KG1 (cell line): ENCODE results near the gene C1QTNF9.
"Not testable (repeated sequence)": the region's sequence is repeated elsewhere in the genome, so short reads cannot be mapped to it uniquely, and the experiment has no call there.

Source experiments
- DNase-seq: peaks from one replicate; lab custom pipeline; 2025; lab: John Stamatoyannopoulos, UW

Gene C1QTNF9

DNA sequence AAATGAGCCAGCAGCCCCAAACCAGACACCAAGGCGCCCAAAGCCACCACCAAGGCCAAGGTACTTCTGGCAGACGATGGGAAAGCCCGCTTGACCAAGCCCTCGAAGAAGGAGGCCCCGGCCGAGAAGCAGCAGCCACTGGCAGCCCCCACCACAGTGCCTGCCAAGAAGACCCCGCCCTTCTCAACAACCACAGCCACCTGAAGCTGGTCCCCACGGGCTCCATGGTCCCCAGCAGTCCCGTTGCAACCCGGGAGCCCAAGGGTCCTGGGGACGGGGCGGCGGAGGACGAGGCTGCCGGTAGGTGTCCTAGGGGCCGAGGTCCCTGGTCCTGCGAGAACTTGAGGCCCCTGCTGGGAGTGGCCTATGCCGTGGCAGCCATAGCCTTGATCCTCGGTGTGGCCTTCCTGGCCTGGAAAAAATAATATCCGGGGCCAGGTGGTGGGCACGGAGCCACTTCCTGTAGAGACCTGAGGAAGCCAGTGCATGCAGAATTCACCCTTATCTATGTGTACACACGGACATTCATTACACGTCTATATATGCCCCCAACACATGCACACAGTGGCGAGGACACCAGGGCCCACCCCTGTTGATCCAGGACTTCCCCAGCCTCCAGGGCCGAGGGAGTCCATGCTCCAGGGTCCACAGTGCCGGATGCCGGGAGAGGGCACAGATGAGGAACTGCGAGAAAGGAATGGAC lies 13.8 kb downstream of the C1QTNF9 start:
- DNase-seq, result no peak

GRCh38 chr13:24323739-24324075 lies 14.3 kb downstream of the C1QTNF9 start:
- no peak for DNase-seq

DNA sequence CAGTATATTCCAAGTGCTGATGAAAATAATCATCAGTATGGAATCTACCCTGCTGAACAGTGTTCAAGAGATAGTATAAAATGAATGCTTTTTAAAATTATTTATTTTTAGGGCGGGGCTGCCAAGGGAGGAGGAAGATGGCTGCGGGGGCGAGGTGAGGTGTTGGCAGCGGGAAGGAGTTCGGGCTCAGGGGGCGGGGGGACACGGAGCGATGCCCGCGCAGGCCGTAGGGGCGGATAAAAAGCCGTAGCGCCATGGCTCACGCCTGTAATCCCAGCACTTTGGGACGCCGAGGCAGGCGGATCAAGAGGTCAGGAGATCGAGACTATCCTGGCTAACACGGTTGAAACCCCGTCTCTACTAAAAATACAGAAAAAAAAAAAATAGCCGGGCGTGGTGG lies 18.2 kb downstream of the C1QTNF9 start:
- DNase-seq, result not testable (repeated sequence)

- DNase-seq, result no peak
These were observed 18.8 kb downstream of the C1QTNF9 start for GRCh38 chr13:24328145-24328544.

- DNase-seq, result no peak
These were observed 29.3 kb downstream of the C1QTNF9 start for GRCh38 chr13:24338721-24339120.

- DNase-seq, result no peak
These were observed 30.7 kb downstream of the C1QTNF9 start for GRCh38 chr13:24339937-24340607.

- no peak for DNase-seq
These were observed 31.2 kb downstream of the C1QTNF9 start for GRCh38 chr13:24340608-24340955.

- DNase-seq, result no peak
These were observed 32.1 kb downstream of the C1QTNF9 start for GRCh38 chr13:24341439-24341838.

- DNase-seq, result no peak
These were observed 39.0 kb downstream of the C1QTNF9 start for GRCh38 chr13:24348385-24348784.

- DNase-seq, result no peak
These were observed 39.6 kb downstream of the C1QTNF9 start for GRCh38 chr13:24348797-24349515.

DNA sequence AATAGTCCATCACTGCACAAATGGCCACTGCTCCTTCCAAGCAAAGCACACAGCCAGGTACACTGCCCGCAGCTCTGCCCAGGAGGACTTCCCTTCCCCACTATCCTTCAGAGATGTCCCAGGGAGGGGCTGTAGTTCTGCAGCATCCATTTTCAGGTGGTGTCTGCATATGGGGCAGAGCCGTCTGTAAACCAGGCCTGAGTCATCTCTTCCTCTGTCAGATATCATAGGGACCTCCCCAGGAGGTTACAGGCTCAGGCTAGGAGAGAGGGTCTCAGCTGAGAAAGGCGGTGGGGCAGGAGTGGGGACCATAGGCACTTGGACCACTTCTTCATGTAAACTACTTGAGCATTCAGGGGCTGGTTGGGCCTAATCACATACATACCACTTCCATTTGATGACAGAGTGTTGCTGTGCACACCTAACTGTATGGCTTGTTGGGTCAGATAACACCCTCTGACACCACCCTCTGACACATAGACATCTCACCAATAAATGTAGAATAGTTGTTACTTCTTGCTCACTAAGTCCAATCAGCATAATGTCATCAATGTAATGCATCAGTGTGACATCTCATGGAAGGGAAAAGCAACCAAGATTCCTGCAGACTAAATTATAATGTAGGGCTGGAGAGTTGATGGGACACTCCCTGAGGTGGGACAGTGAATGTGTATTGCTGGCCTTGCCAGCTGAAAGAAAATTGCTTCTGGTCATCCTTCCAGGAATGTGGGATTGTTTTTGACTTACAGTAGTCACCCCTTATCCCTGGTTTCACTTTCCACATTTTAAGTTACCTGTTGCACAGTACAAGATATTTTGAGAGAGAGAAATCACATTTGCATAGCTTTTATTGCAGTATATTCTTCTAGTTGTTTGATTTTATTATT lies 40.6 kb downstream of the C1QTNF9 start:
- DNase-seq, result not testable (repeated sequence)

DNA sequence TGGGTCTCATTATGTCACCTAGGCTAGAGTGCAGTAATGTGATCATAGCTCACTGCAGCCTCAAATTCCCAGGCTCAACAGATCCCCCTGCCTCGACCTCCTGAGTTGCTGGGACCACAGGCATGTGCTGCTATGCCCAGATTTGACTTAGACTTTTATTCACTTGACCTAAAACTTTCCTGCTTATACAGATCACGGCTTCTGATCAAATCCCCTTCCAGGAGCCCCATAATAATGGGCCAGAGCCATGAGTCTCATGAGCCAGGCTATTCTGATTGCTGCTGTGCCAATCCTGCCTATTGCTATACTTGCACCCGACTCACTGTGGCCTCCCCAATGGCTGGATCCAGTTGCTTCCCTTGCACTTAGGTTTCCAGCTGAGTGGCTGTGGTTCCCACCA lies 42.0 kb downstream of the C1QTNF9 start:
- no peak for DNase-seq

DNA sequence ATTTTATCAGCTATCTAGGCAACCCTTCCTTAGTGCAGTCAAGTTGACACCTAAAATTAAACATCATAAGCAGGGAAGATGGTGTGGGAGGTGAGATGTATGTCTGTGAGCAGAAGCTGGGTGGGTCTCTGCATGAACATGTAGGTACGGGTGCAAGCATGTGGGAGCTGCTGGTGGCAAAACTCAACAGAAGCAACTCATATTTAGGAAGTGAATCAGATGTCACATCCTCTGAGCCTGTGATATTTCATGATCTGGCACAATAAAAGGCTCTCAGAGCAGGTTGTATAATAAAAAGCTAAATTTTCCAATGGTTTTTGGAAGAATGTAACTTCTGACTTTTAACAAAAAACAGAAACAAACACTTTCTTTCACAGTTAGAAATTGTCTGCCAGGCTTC lies 44.4 kb downstream of the C1QTNF9 start:
- DNase-seq, result no peak

DNA sequence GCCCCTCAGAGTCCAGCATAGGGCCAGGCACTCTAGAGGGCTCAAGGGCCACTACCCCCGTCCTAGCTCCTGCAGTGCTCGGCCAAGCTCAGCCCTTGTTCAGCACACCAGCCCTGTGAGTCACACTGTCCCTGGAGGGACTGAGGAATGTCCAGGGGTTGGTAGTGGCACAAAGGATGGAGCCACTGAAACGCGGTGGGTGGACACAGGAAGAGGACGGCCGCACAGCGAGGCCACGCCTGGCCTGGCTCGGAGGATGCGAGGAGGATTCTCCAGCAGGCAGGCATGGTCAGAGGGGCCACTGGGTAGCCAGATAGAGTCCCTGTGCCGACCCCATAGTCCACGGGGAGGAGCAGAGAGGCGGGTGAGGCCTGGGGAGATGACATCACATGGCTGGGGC lies 45.7 kb downstream of the C1QTNF9 start:
- no peak for DNase-seq

DNA sequence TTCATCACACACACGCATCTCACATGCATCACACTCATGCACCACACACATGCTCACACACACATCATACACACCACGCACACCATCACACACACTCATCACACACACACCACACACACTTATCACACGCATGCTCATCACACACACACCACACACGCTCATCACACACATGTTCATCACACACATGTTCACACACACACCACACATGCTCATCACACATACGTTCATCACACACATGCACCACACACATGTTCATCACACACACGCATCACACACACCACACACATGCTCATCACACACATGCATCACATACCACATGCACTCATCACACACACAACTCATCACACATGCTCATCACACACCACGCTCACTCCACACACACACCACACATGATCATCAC lies 46.9 kb downstream of the C1QTNF9 start:
- no peak for DNase-seq

DNA sequence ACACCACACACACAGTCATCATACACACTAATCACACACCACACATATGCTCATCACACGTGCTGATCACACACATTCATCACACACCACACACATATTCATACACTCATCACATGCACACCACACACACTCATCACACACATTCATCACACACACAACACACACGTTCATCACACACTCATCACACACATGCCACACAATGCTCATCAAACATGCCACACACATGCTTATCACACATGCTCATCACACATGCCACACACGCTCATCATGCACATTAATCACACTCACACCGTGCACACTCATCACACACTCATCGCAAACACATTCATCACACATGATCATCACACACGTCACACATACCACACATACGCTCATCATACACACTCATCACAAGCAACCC lies 47.5 kb downstream of the C1QTNF9 start:
- DNase-seq, result no peak

GRCh38 chr13:24357756-24358155 lies 48.4 kb downstream of the C1QTNF9 start:
- no peak for DNase-seq

GRCh38 chr13:24358836-24359235 lies 49.5 kb downstream of the C1QTNF9 start:
- DNase-seq, result not testable (repeated sequence)

- not testable (repeated sequence) for DNase-seq
These were observed 49.9 kb downstream of the C1QTNF9 start for GRCh38 chr13:24359252-24359651.

DNA sequence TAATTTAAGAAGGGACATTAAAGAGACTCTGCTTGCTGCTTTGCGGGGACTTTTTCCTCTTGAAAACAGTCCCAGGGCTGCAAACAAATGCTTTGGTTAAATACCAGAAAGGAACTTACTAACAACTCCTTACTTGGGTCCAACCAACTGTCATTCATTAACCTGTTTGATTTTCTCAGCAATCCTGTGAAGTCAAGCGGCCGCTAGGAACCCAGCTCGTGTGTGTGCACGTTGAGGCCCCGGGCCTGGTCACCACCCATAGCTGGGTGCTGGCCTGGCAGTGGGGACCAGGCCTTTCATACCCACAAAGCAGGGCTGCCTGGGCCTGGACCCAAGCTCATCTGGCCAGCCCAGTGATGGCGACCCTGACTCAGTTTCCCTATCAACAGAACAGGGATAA lies 50.7 kb downstream of the C1QTNF9 start:
- DNase-seq, result no peak

GRCh38 chr13:24361113-24361512 lies 51.7 kb downstream of the C1QTNF9 start:
- no peak for DNase-seq

DNA sequence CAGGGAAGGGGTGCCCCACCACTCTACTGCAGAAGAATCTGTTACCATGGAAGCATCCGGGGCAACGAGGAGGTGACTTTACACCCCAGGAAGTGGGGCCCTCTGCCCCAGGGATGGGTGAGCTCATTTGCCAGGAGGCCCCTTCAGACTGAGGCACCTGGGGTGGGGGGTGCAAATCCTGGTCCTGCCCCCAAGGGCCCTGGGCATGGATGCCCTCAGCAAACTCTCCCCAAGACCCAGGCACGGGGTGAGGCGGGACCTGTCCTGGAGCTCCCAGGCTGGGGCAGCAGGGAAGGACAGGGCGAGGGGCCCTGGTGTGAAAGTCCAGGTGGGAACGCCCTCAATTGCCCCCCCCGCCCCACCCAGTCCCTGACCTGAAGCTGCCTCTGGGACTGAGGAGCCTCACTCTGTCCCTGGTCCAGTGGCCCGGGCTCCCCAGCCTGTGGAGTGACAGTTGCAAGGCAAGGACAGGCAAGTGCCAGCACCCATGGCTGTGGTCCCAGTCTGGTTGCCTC lies 52.5 kb downstream of the C1QTNF9 start:
- DNase-seq, result no peak
